K562 (cell line): ENCODE data around the gene BICD1. TPM values are rescaled to one million over a fixed set of nuclear protein-coding genes. Genes with fewer than 3 reads are reported as not detected.
A peak's percentile ranks its signal among the peaks of the same experiment; 100 is the strongest.

ENCODE experiments used
- ATAC-seq: fragments of 200-7000 bp; cut with Tn5 transposase; 3 replicates; pipeline ENCODE4 v1.9.1; 2020; ENCODE audit warnings: moderate library complexity
- BruUV-seq: library from RNA; stranded (reverse); fragments of 400-500 nt; replicated peaks from 2 replicates; lab custom pipeline; 2021; lab: Mats Ljungman, UMichigan
- CTCF ChIA-PET: fragments of 300-600 bp; formaldehyde crosslinking; extraction: SDS; loops from one replicate; lab custom pipeline; 2021; ENCODE audit warnings: low intra/inter-chr PET ratio; lab: Yijun Ruan, JAX
- POLR2A ChIA-PET: fragments of 300-600, 350-650 bp; sonication (Branson Sonifier 250); formaldehyde crosslinking; extraction: SDS; loops from one replicate; lab custom pipeline; 2021; ENCODE audit warnings: antibody characterized with exemption, inconsistent platforms; lab: Yijun Ruan, JAX
- DNase-seq, 4 experiments: peaks; one replicate each; pipeline versions ENCODE4 v3.0.0 to v3.0.0-alpha.2; 2011 to 2018; ENCODE audit warnings: low spot score in 3 of 4, mixed read lengths in 3 of 4; ENCODE audit errors: extremely low read depth in 1 of 4
- FAIRE-seq: peaks from 2 replicates; lab custom pipeline; 2011; peaks lifted over from hg19 to GRCh38; lab: Jason Lieb, UNC
- H2AFZ ChIP-seq: 2 replicates; pipeline ENCODE4 v1.6.0; 2011; ENCODE audit warnings: low read depth, low read length, control low read depth, inconsistent platforms
- H3K27ac ChIP-seq: fragments of 200-600 bp; 3 replicates; pipeline ENCODE4 v1.8.0; 2011; ENCODE audit warnings: low read depth, mild to moderate bottlenecking, control low read depth, inconsistent platforms, low read length, moderate library complexity, mixed read lengths; ENCODE audit errors: extremely low read depth
- H3K27me3 ChIP-seq, 2 experiments: fragments of 300-600 bp in 1 of 2; 2 replicates in 1 of 2; 3 replicates in 1 of 2; pipeline versions ENCODE4 v1.6.0 to v1.8.0; 2011; ENCODE audit warnings: inconsistent platforms in 2 of 2, low read length in 2 of 2, mild to moderate bottlenecking in 1 of 2, mixed read lengths in 1 of 2, moderate library complexity in 1 of 2; ENCODE audit not compliant: control insufficient read depth in 2 of 2, insufficient read depth in 2 of 2
- H3K36me3 ChIP-seq: fragments of 300-600 bp; 3 replicates; pipeline ENCODE4 v1.8.0; 2011; ENCODE audit warnings: mild to moderate bottlenecking, low read length, inconsistent platforms; ENCODE audit not compliant: control insufficient read depth, insufficient read depth
- H3K4me1 ChIP-seq, 2 experiments: fragments of 200-600 bp in 1 of 2; replicated peaks in 1 of 2; 2 replicates in 1 of 2; 3 replicates in 1 of 2; pipeline versions ENCODE4 v1.5.1 to v1.8.0; 2011; ENCODE audit warnings: inconsistent platforms in 2 of 2, low read length in 2 of 2, mild to moderate bottlenecking in 1 of 2, mixed read lengths in 1 of 2, moderate library complexity in 1 of 2; ENCODE audit not compliant: control insufficient read depth in 2 of 2, insufficient read depth in 2 of 2
- H3K4me2 ChIP-seq: 2 replicates; pipeline ENCODE4 v1.6.1; 2011; ENCODE audit warnings: low read length, control low read depth, inconsistent platforms, mixed read lengths; ENCODE audit not compliant: insufficient read depth
- H3K4me3 ChIP-seq: fragments of 200-600 bp; sonication (generic), shearing (Covaris generic); 2 replicates; pipeline ENCODE4 v1.5.1; 2016; ENCODE audit warnings: control low read depth, inconsistent platforms
- H3K79me2 ChIP-seq: fragments of 200-600 bp; 3 replicates; pipeline ENCODE4 v1.8.0; 2011; ENCODE audit warnings: low read length, inconsistent platforms; ENCODE audit not compliant: control insufficient read depth, insufficient read depth
- H3K9ac ChIP-seq, 2 experiments: 2 replicates each; pipeline versions ENCODE4 v1.6.0 to v1.6.1; 2011; ENCODE audit warnings: low read depth in 2 of 2, low read length in 2 of 2, control low read depth in 1 of 2, inconsistent platforms in 1 of 2, mild to moderate bottlenecking in 1 of 2, mixed read lengths in 1 of 2; ENCODE audit not compliant: insufficient read depth in 1 of 2
- H3K9me1 ChIP-seq: one replicate; pipeline ENCODE4 v1.6.0; 2011; ENCODE audit warnings: inconsistent platforms, mild to moderate bottlenecking, low read length, moderate library complexity; ENCODE audit not compliant: control insufficient read depth, insufficient read depth
- H3K9me3 ChIP-seq: replicated peaks from 2 replicates; pipeline ENCODE4 v1.5.1; 2011; ENCODE audit warnings: low read depth, low read length, inconsistent platforms; ENCODE audit not compliant: control insufficient read depth, insufficient read depth
- H4K20me1 ChIP-seq: replicated peaks from 2 replicates; pipeline ENCODE4 v1.6.1; 2011; ENCODE audit warnings: low read length, inconsistent platforms, mixed read lengths; ENCODE audit not compliant: control insufficient read depth, insufficient read depth
- BRD9 ChIP-seq: fragments of 450-650 bp; IDR thresholded peaks from 2 replicates; pipeline ENCODE4 v1.6.1; 2018; ENCODE audit warnings: low read depth; ENCODE audit not compliant: partially characterized antibody
- CEBPG ChIP-seq, 3 experiments: fragments of 200-800 bp in 1 of 3; sonication (Bioruptor generic) in 1 of 3; sonication (generic) in 1 of 3; formaldehyde crosslinking in 1 of 3; IDR thresholded peaks in 2 of 3; conservative IDR thresholded peaks in 1 of 3; 2 replicates each; pipeline versions ENCODE4 v1.6.1 to v1.8.0; 2016 to 2022; ENCODE audit warnings: missing compliant biosample characterization in 2 of 3, missing genetic modification characterization in 2 of 3, mild to moderate bottlenecking in 1 of 3, missing genetic modification reagents in 1 of 3
- KAT2B ChIP-seq: IDR thresholded peaks from one replicate; pipeline ENCODE4 v1.6.1; 2012; ENCODE audit warnings: low read depth, mild to moderate bottlenecking, control low read depth, inconsistent platforms, low read length, moderate library complexity
- MCM3 ChIP-seq: fragments of 450-650 bp; IDR thresholded peaks from 2 replicates; pipeline ENCODE4 v1.6.1; 2016
- PREB ChIP-seq: sonication (generic); formaldehyde crosslinking; IDR thresholded peaks from 2 replicates; pipeline ENCODE4 v1.8.1; 2023; ENCODE audit warnings: mild to moderate bottlenecking, missing genetic modification reagents
- RB1 ChIP-seq: fragments of 450-650 bp; IDR thresholded peaks from 2 replicates; pipeline ENCODE4 v1.6.1; 2017; ENCODE audit warnings: low read depth, mild to moderate bottlenecking
- SMC3 ChIP-seq: conservative IDR thresholded peaks from 2 replicates; pipeline ENCODE4 v1.6.1; 2011; ENCODE audit warnings: low read depth, low read length, improper control_type of control experiment; ENCODE audit not compliant: insufficient read depth
- TBP ChIP-seq: optimal IDR thresholded peaks from 2 replicates; pipeline ENCODE3; 2011; ENCODE audit warnings: low read depth, low read length, improper control_type of control experiment
- ZSCAN32 ChIP-seq: fragments of 450-650 bp; formaldehyde crosslinking; IDR thresholded peaks from 2 replicates; pipeline ENCODE4 v1.4.0; 2020; ENCODE audit warnings: mild to moderate bottlenecking, moderate library complexity
- WGBS: fragments of 100-300 bp; shearing (Covaris generic); methylation state at CpG from one replicate; pipeline ENCODE4 v1.1.6; 2016; ENCODE audit warnings: low coverage, mixed read lengths; ENCODE audit not compliant: insufficient coverage; ENCODE audit errors: missing lambda C conversion rate; 5-methylcytosine and 5-hydroxymethylcytosine counted together
- in situ Hi-C: fragments of 300-500 bp; cut with MboI; formaldehyde crosslinking; loops from 4 replicates; pipeline ENCODE4 v1.15.0; 2018; ENCODE audit warnings: inconsistent platforms, mixed read lengths
- intact Hi-C: fragments of 100-400 bp; cut with micrococcal nuclease; formaldehyde crosslinking; loops from 2 replicates; pipeline ENCODE4 v1.14.2; 2022
- polyA plus RNA-seq, 8 experiments: library from polyadenylated mRNA; depleted of rRNA in 4 of 8; stranded (reverse) in 5 of 8; unstranded in 3 of 8; fragments of >200 nt; fragmentation: Nextera tagmentation in 2 of 8; fragmentation: Illumina TruSeq in 1 of 8; extraction: Ambion mirVana in 2 of 8; extraction: Trizol in 1 of 8; gene quantifications; 2 replicates each; pipeline versions ENCODE4 v1.2.1 to v1.2.3, GENCODE V29; 2011 to 2014; ENCODE audit warnings: inconsistent platforms in 1 of 8, missing spikeins in 1 of 8
- total RNA-seq, 7 experiments: library from RNA; depleted of rRNA in 6 of 7; stranded (reverse); fragments of >200 nt in 6 of 7; fragmentation: Illumina TruSeq in 2 of 7; extraction: Trizol in 2 of 7; gene quantifications; 2 replicates each; pipeline versions ENCODE4 v1.2.1 to v1.2.3, GENCODE V29; 2011 to 2021; ENCODE audit warnings: low replicate concordance in 1 of 7
- TF ChIP-seq, protein P1 (sequence below): fragments of 450-650 bp; IDR thresholded peaks from 2 replicates; pipeline ENCODE4 v1.6.1; 2016; ENCODE audit warnings: low read depth, mild to moderate bottlenecking, moderate library complexity
- TF ChIP-seq, protein P2 (sequence below): IDR thresholded peaks from 2 replicates; pipeline ENCODE4 v1.6.1; 2014; ENCODE audit warnings: antibody characterized with exemption
- TF ChIP-seq, protein P3 (sequence below): fragments of 200-400 bp; formaldehyde crosslinking; IDR thresholded peaks from 2 replicates; pipeline ENCODE4 v1.6.1; 2017; ENCODE audit warnings: mild to moderate bottlenecking, low read depth, low read length, moderate library complexity

BICD1 gene
- total and polyA plus RNA-seq, 9 of the 15 experiments (the other 6 are each of a cell fraction or from before 2014, with no cell fraction given), result 3.5 to 21.1 (median 12.5) TPM

DNA sequence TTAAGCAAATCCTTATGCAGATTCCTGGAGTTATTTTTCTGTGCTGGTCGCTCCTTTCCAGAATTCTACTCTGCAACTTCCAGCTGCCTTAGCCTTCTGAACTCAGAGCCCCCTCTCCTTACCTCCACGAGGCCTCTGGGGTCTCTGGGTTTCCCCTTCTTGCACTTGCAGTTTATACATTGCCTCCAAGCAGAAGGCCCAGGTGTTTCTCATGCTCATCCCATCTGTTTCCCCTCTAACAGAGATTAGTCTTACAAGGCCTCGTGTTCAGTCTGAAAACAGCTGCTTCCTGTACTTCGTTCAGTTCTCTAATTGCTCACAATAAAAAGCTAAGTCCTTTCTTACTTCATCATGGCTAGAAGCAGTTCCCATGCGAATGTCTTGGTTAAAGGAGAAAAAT lies 158.3 kb downstream of the BICD1 start:
- no peak for FAIRE-seq
- DNase-seq, result no peak
- H3K79me2 ChIP-seq, result no peaks in the 10 kb centered on the region
- no peak overlapping the region for H3K27ac ChIP-seq
- H3K36me3 ChIP-seq, result no peaks in the 10 kb centered on the region
- H3K4me2 ChIP-seq, result no peak overlapping the region
- 0 out of 2 replicates have a peak overlapping the region, but pooled peaks have one; percentile 8 for H2AFZ ChIP-seq
- no peaks in the 10 kb centered on the region for H3K4me1 ChIP-seq
- no peaks in the 10 kb centered on the region for H3K9me3 ChIP-seq
- no TSS peak for BruUV-seq
- no peak overlapping the region for H3K9ac ChIP-seq
- intact Hi-C loops (no loop called here), in situ Hi-C loops (no loop called here)
- ATAC-seq, result no peak
- 52% methylated on average over 5 of the region's 5 CpGs for WGBS
- CTCF ChIA-PET, result no interaction called here
- H4K20me1 ChIP-seq, result no peaks in the 10 kb centered on the region
- TF ChIP-seq SMC3 (no peak), MCM3 (no peak), CEBPG (CRISPR knock-in tag; IDR thresholded peaks at IDR 0.05) (no peak), CEBPG (tag; conservative IDR thresholded peaks at IDR 0.05 in 1 of 2, IDR thresholded peaks at IDR 0.05 in 1 of 2) (no peak), PREB (CRISPR knock-in tag) (no peak), TBP (no peak), RB1 (no peak), ZSCAN32 (CRISPR knock-in tag) (no peak), BRD9 (no peak), KAT2B (no peak)
- TF ChIP-seq, protein P1, sequence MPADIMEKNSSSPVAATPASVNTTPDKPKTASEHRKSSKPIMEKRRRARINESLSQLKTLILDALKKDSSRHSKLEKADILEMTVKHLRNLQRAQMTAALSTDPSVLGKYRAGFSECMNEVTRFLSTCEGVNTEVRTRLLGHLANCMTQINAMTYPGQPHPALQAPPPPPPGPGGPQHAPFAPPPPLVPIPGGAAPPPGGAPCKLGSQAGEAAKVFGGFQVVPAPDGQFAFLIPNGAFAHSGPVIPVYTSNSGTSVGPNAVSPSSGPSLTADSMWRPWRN, result no peak
- TF ChIP-seq, protein P2, sequence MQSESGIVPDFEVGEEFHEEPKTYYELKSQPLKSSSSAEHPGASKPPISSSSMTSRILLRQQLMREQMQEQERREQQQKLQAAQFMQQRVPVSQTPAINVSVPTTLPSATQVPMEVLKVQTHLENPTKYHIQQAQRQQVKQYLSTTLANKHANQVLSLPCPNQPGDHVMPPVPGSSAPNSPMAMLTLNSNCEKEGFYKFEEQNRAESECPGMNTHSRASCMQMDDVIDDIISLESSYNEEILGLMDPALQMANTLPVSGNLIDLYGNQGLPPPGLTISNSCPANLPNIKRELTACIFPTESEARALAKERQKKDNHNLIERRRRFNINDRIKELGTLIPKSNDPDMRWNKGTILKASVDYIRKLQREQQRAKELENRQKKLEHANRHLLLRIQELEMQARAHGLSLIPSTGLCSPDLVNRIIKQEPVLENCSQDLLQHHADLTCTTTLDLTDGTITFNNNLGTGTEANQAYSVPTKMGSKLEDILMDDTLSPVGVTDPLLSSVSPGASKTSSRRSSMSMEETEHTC, result no peak
- TF ChIP-seq, protein P3, sequence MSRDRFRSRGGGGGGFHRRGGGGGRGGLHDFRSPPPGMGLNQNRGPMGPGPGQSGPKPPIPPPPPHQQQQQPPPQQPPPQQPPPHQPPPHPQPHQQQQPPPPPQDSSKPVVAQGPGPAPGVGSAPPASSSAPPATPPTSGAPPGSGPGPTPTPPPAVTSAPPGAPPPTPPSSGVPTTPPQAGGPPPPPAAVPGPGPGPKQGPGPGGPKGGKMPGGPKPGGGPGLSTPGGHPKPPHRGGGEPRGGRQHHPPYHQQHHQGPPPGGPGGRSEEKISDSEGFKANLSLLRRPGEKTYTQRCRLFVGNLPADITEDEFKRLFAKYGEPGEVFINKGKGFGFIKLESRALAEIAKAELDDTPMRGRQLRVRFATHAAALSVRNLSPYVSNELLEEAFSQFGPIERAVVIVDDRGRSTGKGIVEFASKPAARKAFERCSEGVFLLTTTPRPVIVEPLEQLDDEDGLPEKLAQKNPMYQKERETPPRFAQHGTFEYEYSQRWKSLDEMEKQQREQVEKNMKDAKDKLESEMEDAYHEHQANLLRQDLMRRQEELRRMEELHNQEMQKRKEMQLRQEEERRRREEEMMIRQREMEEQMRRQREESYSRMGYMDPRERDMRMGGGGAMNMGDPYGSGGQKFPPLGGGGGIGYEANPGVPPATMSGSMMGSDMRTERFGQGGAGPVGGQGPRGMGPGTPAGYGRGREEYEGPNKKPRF, result no peak
- no peaks in the 10 kb centered on the region for H3K27me3 ChIP-seq
- no peak overlapping the region for H3K4me3 ChIP-seq
- POLR2A ChIA-PET, result interaction anchor here (0.7 kb wide), 1 partner anchor 9 kb away, joined by 3 read pairs; no protein-coding TSS in a partner anchor
- no peaks in the 10 kb centered on the region for H3K9me1 ChIP-seq
